22Rv1 (cell line): ENCODE data around the gene PHF21A.

Experiments
- ZFX ChIP-seq: fragments of 450-650 bp; IDR thresholded peaks from 2 replicates; pipeline ENCODE4 v1.6.1; 2017; ENCODE audit warnings: antibody characterized with exemption, borderline replicate concordance
- TF ChIP-seq, protein P1 (sequence below): fragments of 450-650 bp; IDR thresholded peaks from 2 replicates; pipeline ENCODE4 v1.5.1; 2017; ENCODE audit warnings: mild to moderate bottlenecking

DNA sequence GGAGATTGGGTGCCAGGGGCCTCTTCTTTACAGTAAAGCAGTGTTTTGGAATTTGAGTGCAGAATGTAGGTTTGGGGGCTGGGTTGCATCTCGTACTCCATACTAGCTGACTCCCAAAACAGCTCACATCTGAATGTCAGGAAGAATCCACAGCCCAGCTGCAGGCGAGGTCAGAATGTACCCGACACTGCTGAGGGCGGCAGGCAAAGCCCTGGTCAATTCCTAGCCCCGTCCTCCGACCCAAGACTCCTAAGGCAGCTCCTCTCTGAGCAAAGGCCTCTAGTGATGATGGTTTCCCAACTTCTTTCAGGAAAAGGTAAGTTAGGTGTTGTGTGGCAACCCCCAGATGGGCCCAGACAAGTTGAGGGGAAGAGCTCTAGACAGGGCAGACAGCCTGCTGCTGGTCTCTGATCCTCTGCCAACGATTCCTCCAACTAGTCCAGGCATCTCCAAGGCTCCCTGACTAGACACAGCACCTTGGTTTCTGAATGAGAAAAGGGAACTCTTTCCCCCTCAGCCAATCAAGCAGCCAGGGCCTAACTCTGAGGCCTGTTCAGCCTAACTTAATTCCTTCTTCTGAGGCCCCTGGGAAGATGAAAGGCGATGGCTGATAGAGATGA is 190.2 kb downstream of the PHF21A start:
- TF ChIP-seq, protein P1, sequence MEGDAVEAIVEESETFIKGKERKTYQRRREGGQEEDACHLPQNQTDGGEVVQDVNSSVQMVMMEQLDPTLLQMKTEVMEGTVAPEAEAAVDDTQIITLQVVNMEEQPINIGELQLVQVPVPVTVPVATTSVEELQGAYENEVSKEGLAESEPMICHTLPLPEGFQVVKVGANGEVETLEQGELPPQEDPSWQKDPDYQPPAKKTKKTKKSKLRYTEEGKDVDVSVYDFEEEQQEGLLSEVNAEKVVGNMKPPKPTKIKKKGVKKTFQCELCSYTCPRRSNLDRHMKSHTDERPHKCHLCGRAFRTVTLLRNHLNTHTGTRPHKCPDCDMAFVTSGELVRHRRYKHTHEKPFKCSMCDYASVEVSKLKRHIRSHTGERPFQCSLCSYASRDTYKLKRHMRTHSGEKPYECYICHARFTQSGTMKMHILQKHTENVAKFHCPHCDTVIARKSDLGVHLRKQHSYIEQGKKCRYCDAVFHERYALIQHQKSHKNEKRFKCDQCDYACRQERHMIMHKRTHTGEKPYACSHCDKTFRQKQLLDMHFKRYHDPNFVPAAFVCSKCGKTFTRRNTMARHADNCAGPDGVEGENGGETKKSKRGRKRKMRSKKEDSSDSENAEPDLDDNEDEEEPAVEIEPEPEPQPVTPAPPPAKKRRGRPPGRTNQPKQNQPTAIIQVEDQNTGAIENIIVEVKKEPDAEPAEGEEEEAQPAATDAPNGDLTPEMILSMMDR = no peak
- TF ChIP-seq ZFX = no peak
